B cell (primary cell): ENCODE results near the gene KAT2A.

Source experiments
- EZH2 ChIP-seq: IDR thresholded peaks from 2 replicates; pipeline ENCODE4 v1.6.1; 2012; ENCODE audit warnings: borderline replicate concordance, low read depth, mild to moderate bottlenecking, moderate library complexity, low read length; ENCODE audit not compliant: insufficient read depth, poor library complexity, severe bottlenecking
- TF ChIP-seq, protein P1 (sequence below): fragments of 200-600 bp; IDR thresholded peaks from one replicate; pipeline ENCODE4 v1.8.0; 2022; ENCODE audit warnings: antibody characterized with exemption, mild to moderate bottlenecking

DNA sequence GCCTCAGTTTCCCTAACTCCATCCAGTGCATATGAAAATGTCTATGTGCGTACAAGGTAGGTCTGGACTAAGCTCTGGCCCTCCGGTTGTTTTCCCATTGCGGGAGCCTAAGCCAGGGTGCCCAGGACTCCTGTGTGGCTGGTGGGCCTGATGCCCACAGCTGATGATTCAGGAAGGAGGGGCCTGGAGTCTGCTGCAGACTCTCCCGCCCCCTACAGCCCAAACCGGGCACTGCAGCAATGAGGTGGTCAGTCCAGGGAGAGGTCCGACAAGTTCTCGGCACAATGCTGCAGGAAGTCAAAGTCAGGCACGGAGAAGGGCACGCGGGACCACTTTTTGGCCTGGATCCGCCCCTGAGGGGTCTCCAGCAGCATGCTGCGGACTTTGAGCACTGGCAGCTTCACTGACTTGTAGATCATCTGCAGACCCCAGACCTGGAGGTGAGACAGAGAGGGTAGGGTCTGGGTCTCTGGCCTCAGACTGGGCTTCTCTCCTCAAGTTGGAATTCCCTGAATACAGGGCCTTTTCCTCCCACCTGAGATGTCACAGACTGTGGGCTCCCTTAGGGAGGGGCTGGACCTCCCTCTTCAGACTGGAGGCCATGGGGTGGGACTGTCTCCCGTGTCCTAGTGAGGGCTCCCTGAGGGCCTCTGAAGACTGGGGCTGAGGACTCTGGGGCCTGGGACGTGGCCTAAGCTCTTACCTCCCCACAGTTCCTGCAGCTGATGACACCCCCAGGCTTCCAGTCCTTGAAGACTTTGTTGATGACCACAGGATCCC lies 19.5 kb downstream of the KAT2A start:
- TF ChIP-seq EZH2: no peak
- TF ChIP-seq, protein P1, sequence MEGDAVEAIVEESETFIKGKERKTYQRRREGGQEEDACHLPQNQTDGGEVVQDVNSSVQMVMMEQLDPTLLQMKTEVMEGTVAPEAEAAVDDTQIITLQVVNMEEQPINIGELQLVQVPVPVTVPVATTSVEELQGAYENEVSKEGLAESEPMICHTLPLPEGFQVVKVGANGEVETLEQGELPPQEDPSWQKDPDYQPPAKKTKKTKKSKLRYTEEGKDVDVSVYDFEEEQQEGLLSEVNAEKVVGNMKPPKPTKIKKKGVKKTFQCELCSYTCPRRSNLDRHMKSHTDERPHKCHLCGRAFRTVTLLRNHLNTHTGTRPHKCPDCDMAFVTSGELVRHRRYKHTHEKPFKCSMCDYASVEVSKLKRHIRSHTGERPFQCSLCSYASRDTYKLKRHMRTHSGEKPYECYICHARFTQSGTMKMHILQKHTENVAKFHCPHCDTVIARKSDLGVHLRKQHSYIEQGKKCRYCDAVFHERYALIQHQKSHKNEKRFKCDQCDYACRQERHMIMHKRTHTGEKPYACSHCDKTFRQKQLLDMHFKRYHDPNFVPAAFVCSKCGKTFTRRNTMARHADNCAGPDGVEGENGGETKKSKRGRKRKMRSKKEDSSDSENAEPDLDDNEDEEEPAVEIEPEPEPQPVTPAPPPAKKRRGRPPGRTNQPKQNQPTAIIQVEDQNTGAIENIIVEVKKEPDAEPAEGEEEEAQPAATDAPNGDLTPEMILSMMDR: peak; percentile 78
